Body of pancreas (tissue), 4 donors: ENCODE measurements around the gene TBC1D16. TPM values are rescaled to one million over a fixed set of nuclear protein-coding genes. Genes with fewer than 3 reads are reported as not detected.

Source experiments
- ATAC-seq: fragments of 150-250 bp; one replicate; pipeline ENCODE4 v1.9.1; 2016
- DNase-seq, 4 donors: peaks; one replicate each; pipeline ENCODE4 v3.0.0-alpha.2; 2019
- H3K27ac ChIP-seq, 4 donors: fragments of 200-600 bp; sonication (generic); 1 replicate in 3 of 4; 2 replicates in 1 of 4; pipeline versions ENCODE4 v1.5.1 to v1.6.1; 2016 to 2019; ENCODE audit warnings: mild to moderate bottlenecking in 1 of 4, mixed read lengths in 1 of 4, moderate library complexity in 1 of 4
- H3K27me3 ChIP-seq, 2 donors: fragments of 200-600 bp; sonication (generic); one replicate each; pipeline ENCODE4 v1.6.0; 2016; ENCODE audit warnings: mild to moderate bottlenecking in 1 of 2
- H3K36me3 ChIP-seq, 2 donors: fragments of 200-600 bp; sonication (generic); replicated peaks in 1 of 2; 2 replicates each; pipeline ENCODE4 v1.5.1; 2016; ENCODE audit warnings: low read depth in 2 of 2; ENCODE audit not compliant: insufficient read depth in 1 of 2
- H3K4me1 ChIP-seq: fragments of 200-600 bp; sonication (generic); one replicate; pipeline ENCODE4 v1.6.0; 2016
- H3K4me3 ChIP-seq, 2 donors: fragments of 200-600 bp; sonication (generic); 1 replicate in 1 of 2; 2 replicates in 1 of 2; pipeline ENCODE4 v1.5.1; 2016 to 2019
- H3K9me3 ChIP-seq, 3 donors: fragments of 200-600 bp; sonication (generic); 1 replicate in 2 of 3; 2 replicates in 1 of 3; pipeline ENCODE4 v1.5.1; 2016
- POLR2A ChIP-seq, 3 donors: fragments of 450-650 bp; IDR thresholded peaks; one replicate each; pipeline ENCODE4 v1.6.1; 2016; ENCODE audit warnings: antibody characterized with exemption in 3 of 3, mild to moderate bottlenecking in 2 of 3
- WGBS, 2 donors: methylation state at CpG; one replicate each; pipeline ENCODE4 v1.1.5; 2017; 5-methylcytosine and 5-hydroxymethylcytosine counted together
- intact Hi-C: fragments of 100-400 bp; cut with DNase I; formaldehyde crosslinking; loops from one replicate; pipeline ENCODE4 v1.15.1; 2023
- total RNA-seq, 2 donors: library from RNA; depleted of rRNA; stranded (reverse); fragments of >200 nt; gene quantifications; one replicate each; pipeline ENCODE4 v1.1.0, GENCODE V29; 2016
- TF ChIP-seq, protein P1 (sequence below), 7 experiments: fragments of 450-650 bp in 4 of 7; fragments of 200-600 bp in 3 of 7; sonication (generic) in 3 of 7; IDR thresholded peaks; one replicate each; pipeline ENCODE4 v1.5.1; 2016 to 2019; ENCODE audit warnings: antibody characterized with exemption in 7 of 7

The TBC1D16 gene
- total RNA-seq, 2 donors from 2014 or later: 21.0 to 37.2 TPM

DNA sequence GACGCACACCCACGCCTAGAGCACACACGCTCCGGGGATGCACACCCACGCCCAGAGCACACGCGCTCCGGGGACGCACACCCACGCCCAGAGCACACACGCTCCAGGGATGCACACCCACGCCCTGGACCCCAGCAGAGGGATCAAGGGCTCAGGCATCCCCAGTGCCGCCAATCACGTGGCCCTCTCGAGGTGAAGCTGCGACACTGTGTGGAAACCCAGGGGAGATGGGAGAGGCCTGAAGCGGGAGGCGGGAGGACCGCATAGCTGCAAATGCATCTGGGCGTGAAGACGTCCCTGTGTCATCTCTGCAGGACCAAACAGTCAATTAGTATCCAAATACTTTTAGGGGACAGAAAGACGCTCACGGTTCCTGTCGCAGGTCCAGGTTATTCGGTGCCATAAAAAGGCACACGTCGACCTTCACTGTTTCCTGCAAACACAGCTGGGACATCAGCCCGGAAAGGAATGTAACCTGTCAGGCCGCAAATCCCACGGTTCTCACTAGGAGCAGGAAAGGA is 56.4 kb downstream of the TBC1D16 start:
- peaks cover 13% of the 10 kb centered on the region for H3K4me1 ChIP-seq
- no peaks in the 10 kb centered on the region for H3K9me3 ChIP-seq
- H3K27me3 ChIP-seq: no peaks in the 10 kb centered on the region
- intact Hi-C loops: no loop called here
- no peak overlapping the region for H3K4me3 ChIP-seq
- DNase-seq: peak in 3 of 4 donors; percentile 11 to 26 (median 12)
- TF ChIP-seq, protein P1, sequence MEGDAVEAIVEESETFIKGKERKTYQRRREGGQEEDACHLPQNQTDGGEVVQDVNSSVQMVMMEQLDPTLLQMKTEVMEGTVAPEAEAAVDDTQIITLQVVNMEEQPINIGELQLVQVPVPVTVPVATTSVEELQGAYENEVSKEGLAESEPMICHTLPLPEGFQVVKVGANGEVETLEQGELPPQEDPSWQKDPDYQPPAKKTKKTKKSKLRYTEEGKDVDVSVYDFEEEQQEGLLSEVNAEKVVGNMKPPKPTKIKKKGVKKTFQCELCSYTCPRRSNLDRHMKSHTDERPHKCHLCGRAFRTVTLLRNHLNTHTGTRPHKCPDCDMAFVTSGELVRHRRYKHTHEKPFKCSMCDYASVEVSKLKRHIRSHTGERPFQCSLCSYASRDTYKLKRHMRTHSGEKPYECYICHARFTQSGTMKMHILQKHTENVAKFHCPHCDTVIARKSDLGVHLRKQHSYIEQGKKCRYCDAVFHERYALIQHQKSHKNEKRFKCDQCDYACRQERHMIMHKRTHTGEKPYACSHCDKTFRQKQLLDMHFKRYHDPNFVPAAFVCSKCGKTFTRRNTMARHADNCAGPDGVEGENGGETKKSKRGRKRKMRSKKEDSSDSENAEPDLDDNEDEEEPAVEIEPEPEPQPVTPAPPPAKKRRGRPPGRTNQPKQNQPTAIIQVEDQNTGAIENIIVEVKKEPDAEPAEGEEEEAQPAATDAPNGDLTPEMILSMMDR (IDR thresholded peaks at IDR 0.05): no peak
- no peak for TF ChIP-seq POLR2A (IDR thresholded peaks at IDR 0.05)
- peak overlapping the region in 1 of 4 donors; percentile 27 for H3K27ac ChIP-seq
- H3K36me3 ChIP-seq: no peaks in the 10 kb centered on the region
- 69 to 71% methylated on average over 29 to 30 of the region's 30 CpGs for WGBS, 2 donors
- no peak for ATAC-seq

DNA sequence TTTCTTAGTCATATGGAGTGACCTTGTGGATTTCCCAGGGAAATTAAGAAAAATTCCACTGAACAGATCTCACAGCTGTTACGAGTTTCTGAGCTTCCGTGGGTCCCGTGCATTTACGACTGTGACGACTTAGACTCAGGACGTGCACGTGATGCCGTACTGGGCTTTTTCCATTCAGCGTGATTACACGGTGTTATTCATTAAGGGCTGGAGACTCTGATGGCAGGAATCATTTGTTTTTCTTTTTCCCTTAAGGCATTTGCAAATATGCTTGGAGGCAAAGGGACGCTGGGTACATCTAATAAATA is 57.2 kb downstream of the TBC1D16 start:
- ATAC-seq: no peak
- no peak overlapping the region for H3K4me3 ChIP-seq
- peak in 2 of 4 donors; percentile 6 to 9 for DNase-seq
- no peaks in the 10 kb centered on the region for H3K27me3 ChIP-seq
- TF ChIP-seq, protein P1 (IDR thresholded peaks at IDR 0.05): no peak
- TF ChIP-seq POLR2A (IDR thresholded peaks at IDR 0.05): no peak
- H3K36me3 ChIP-seq: no peaks in the 10 kb centered on the region
- H3K9me3 ChIP-seq: no peaks in the 10 kb centered on the region
- peaks cover 13% of the 10 kb centered on the region for H3K4me1 ChIP-seq
- intact Hi-C loops: no loop called here
- WGBS, 2 donors: 84 to 90% methylated on average over 11 of the region's 11 CpGs
- no peak overlapping the region for H3K27ac ChIP-seq

DNA sequence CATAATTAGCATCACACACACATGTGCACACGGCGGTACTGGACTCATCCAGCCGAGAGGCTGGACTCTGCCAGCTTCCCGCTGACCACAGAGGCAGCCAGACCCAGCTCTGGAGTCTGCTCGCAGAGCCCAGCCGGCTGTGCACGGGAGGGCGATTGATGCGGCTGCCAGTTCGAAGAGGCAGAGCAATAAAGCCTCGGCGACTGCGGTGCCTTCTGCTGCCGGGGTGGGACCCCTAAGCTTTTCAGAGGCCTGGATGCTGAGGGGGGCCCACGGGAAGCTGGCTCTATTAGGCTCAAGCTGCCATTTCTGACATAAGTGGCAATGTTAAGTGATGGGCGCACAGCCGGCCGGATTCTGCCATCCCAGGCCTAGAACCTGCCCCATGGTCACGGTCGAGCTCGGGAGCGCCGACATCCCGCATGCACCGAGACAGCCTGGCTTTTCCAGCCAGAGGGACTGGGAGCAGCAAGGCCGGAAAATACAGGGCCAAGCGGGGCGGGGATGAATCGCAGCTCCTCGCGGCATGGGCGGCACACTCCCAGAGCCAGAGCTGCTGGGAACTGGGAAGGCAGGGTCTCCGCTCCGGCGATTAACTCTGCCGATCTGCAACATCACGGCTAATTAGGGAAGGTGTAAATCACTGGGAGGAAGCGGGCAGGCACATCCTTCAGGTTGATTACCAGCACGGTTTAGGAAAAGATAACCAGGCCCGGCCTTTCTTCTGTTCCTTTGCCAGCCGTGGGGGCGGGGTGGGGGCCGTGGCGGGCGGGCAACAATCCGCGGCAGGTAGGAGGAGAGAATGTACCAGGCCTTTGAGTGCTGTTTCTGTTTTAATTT is 57.7 kb downstream of the TBC1D16 start:
- Histone ChIP-seq H3K4me3 (no peak overlapping the region), H3K9me3 (no peaks in the 10 kb centered on the region), H3K27me3 (no peaks in the 10 kb centered on the region), H3K27ac (no peak overlapping the region), H3K36me3 (no peaks in the 10 kb centered on the region), H3K4me1 (peaks cover 13% of the 10 kb centered on the region)
- intact Hi-C loops: no loop called here
- DNase-seq: peak in 2 of 4 donors; percentile 6 to 9
- 83% methylated on average over 12 to 47 of the region's 47 CpGs for WGBS, 2 donors
- TF ChIP-seq, protein P1 (IDR thresholded peaks at IDR 0.05): no peak
- no peak for TF ChIP-seq POLR2A (IDR thresholded peaks at IDR 0.05)
- ATAC-seq: no peak

DNA sequence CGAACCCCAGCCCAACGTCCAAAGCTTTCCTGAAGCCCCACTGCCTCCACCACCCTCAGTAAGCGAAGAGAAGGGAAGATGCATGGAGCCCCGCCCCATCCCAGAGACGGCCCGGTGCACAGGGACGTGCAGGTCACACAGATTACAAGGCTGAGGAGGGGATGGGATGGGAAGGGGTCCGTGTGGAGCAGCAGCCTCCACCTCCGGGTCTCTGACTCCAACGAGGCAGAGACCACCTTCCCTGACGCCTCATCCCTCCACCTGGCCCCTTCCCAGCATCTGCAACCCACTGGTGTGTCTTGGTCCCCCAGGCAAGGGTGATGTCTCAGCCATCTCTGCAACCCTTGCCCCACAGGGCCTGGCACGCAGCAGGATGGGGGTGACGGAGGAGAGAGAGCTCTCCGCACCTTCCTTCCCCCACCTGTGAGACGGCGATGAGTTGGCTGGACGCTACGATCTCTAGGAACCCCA is 58.5 kb downstream of the TBC1D16 start:
- DNase-seq (peak in 2 of 4 donors; percentile 2 to 6), ATAC-seq (no peak)
- WGBS, 2 donors: 85% methylated on average over 4 to 18 of the region's 18 CpGs
- TF ChIP-seq, protein P1 (IDR thresholded peaks at IDR 0.05): no peak
- no peak for TF ChIP-seq POLR2A (IDR thresholded peaks at IDR 0.05)
- intact Hi-C loops: no loop called here
- H3K4me1 ChIP-seq: peaks cover 13% of the 10 kb centered on the region
- H3K4me3 ChIP-seq: no peak overlapping the region
- H3K36me3 ChIP-seq: no peaks in the 10 kb centered on the region
- H3K9me3 ChIP-seq: no peaks in the 10 kb centered on the region
- no peaks in the 10 kb centered on the region for H3K27me3 ChIP-seq
- no peak overlapping the region for H3K27ac ChIP-seq
